NT2/D1 (cell line): Measurements from ENCODE around the gene CRELD2.

Experiments used
- YY1 ChIP-seq: IDR thresholded peaks from 2 replicates; pipeline ENCODE4 v1.6.1; 2011; ENCODE audit not compliant: insufficient read length, insufficient read depth
- ZNF274 ChIP-seq: IDR thresholded peaks from 2 replicates; pipeline ENCODE4 v1.6.1; 2011; ENCODE audit warnings: mild to moderate bottlenecking, low read depth, low read length

GRCh38 chr22:49885881-49886280 lies 32.6 kb upstream of the CRELD2 start:
- TF ChIP-seq YY1, result no peak
- no peak for TF ChIP-seq ZNF274
